Measurements from ENCODE around the gene EFEMP2.

EFEMP2 gene

DNA sequence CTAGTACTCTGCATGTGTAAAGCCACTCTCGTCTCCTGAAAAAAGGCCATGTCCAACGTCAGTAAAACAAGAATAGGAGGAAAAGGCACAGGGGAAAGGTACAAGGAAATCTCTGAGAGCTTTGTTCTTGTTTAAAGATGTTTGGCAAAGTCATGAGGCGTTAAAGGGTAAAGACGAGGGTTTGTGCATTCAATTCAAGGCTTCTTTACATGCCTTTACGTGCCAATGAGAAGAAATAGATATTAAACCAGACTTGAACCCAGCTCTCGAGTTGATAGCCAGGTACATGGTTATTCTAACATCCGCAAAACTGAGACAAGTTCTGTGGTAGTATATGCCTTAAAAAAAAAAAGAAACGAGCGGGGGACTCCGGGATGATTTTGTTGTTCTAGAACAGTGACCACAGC, 13.9 kb downstream of the EFEMP2 start:
- TF ChIP-seq EZH2phosphoT487 (IDR thresholded peaks at IDR 0.05; ENCODE audit: borderline replicate concordance): no peak
- TF ChIP-seq, protein P1, sequence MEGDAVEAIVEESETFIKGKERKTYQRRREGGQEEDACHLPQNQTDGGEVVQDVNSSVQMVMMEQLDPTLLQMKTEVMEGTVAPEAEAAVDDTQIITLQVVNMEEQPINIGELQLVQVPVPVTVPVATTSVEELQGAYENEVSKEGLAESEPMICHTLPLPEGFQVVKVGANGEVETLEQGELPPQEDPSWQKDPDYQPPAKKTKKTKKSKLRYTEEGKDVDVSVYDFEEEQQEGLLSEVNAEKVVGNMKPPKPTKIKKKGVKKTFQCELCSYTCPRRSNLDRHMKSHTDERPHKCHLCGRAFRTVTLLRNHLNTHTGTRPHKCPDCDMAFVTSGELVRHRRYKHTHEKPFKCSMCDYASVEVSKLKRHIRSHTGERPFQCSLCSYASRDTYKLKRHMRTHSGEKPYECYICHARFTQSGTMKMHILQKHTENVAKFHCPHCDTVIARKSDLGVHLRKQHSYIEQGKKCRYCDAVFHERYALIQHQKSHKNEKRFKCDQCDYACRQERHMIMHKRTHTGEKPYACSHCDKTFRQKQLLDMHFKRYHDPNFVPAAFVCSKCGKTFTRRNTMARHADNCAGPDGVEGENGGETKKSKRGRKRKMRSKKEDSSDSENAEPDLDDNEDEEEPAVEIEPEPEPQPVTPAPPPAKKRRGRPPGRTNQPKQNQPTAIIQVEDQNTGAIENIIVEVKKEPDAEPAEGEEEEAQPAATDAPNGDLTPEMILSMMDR (conservative IDR thresholded peaks at IDR 0.05; ENCODE audit: low read length): no peak
- H3K9ac ChIP-seq (ENCODE audit: low read depth, low read length, poor library complexity, severe bottlenecking): peak overlapping the region; percentile 87
- H3K9me2 ChIP-seq (replicated peaks; ENCODE audit: low read depth, low read length): no peaks in the 10 kb centered on the region
- H3K4me1 ChIP-seq (ENCODE audit: insufficient read depth, low read length, poor library complexity, severe bottlenecking): peaks cover 48% of the 10 kb centered on the region
- H3K27me3 ChIP-seq (ENCODE audit: insufficient read depth, low read length, poor library complexity, severe bottlenecking): peaks cover 11% of the 10 kb centered on the region
- peaks cover 34% of the 10 kb centered on the region; the same call in 1 of the 2 replicates for H3K36me3 ChIP-seq (ENCODE audit: insufficient read depth, low read length)
- H3K79me2 ChIP-seq (ENCODE audit: insufficient read depth, low read length): peaks cover 74% of the 10 kb centered on the region
- peak overlapping the region; percentile 87 for H2AFZ ChIP-seq (ENCODE audit: low read length)
- H3K9me3 ChIP-seq (ENCODE audit: insufficient read depth, low read depth, low read length): no peaks in the 10 kb centered on the region
- H3F3A ChIP-seq (ENCODE audit: low read depth): 0 out of 2 replicates have a peak, but pooled peaks cover 7% of the 10 kb centered on the region
- H4K20me1 ChIP-seq (ENCODE audit: insufficient read depth, low read length, poor library complexity, severe bottlenecking): peaks cover 60% of the 10 kb centered on the region
- peak overlapping the region; percentile 95 for H3K4me2 ChIP-seq (ENCODE audit: low read depth, low read length, poor library complexity, severe bottlenecking)
- H3K4me3 ChIP-seq (ENCODE audit: low read length, poor library complexity, severe bottlenecking): peak overlapping the region; percentile 80

DNA sequence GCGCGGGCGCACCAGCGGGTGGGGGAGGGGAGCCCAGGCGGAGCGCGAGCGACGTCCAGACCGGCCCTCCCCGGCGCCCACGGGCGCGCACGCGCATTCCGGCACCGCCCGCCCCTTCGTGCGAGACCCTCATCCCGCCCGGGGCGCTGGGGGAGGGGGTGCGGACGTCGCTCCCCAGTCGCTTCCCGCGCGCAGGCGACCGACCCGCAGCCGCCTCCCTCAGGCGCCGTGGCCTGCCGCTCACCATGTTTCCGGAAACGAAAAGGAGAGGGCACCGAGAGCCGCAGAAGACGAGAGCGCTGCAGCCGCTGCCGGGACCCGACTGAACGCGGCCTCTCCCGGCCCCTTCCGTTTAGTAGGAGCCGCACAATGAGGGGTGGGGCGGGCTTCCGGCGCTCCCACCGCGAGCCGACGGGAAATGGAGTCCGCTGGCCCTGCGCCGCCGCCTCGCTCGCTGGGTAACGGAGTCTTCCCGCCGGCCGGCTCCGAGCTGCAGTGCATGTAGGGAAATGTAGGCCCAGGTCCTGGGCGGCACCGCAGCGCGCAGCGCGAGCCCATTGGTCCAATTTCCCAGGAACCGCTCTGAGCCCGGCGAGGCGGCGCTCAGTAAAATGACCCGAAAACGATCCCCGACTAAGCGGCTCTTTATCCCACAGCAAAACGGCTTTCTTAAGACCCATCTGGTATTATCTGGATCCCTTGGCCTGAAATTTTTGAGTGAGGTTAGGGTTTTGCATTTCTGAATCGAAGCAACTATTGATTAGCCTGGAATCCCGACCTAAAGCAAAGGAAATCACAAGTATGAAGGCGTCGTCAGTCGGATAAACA, 14.5 kb downstream of the EFEMP2 start, which contains the start of gene CFL1:
Gene CFL1 (minus strand): TSS at position 328 of the 828 bp plus-strand sequence. CDS start 81 bp downstream, at position 247.
- H3K9ac ChIP-seq (ENCODE audit: low read depth, low read length, poor library complexity, severe bottlenecking): peak within 1 kb of the TSS; percentile 95
- H3K4me2 ChIP-seq (ENCODE audit: low read depth, low read length, poor library complexity, severe bottlenecking): peak within 1 kb of the TSS; percentile 95
- H2AFZ ChIP-seq (ENCODE audit: low read length): peak within 1 kb of the TSS; percentile 87
- peaks cover 11% of the 10 kb centered on the region for H3K27me3 ChIP-seq (ENCODE audit: insufficient read depth, low read length, poor library complexity, severe bottlenecking)
- 0 out of 2 replicates have a peak, but pooled peaks cover 7% of the 10 kb centered on the region for H3F3A ChIP-seq (ENCODE audit: low read depth)
- H4K20me1 ChIP-seq (ENCODE audit: insufficient read depth, low read length, poor library complexity, severe bottlenecking): peaks cover 67% of the 10 kb centered on the region
- peak within 1 kb of the TSS; percentile 80 for H3K4me3 ChIP-seq (ENCODE audit: low read length, poor library complexity, severe bottlenecking)
- peaks cover 74% of the 10 kb centered on the region for H3K79me2 ChIP-seq (ENCODE audit: insufficient read depth, low read length)
- H3K9me3 ChIP-seq (ENCODE audit: insufficient read depth, low read depth, low read length): no peaks in the 10 kb centered on the region
- peaks cover 34% of the 10 kb centered on the region; the same call in 1 of the 2 replicates for H3K36me3 ChIP-seq (ENCODE audit: insufficient read depth, low read length)
- H3K4me1 ChIP-seq (ENCODE audit: insufficient read depth, low read length, poor library complexity, severe bottlenecking): peaks cover 48% of the 10 kb centered on the region
- H3K9me2 ChIP-seq (replicated peaks; ENCODE audit: low read depth, low read length): no peaks in the 10 kb centered on the region
- TF ChIP-seq, protein P1 (conservative IDR thresholded peaks at IDR 0.05; ENCODE audit: low read length): no peak
- no peak for TF ChIP-seq EZH2phosphoT487 (IDR thresholded peaks at IDR 0.05; ENCODE audit: borderline replicate concordance)

DNA sequence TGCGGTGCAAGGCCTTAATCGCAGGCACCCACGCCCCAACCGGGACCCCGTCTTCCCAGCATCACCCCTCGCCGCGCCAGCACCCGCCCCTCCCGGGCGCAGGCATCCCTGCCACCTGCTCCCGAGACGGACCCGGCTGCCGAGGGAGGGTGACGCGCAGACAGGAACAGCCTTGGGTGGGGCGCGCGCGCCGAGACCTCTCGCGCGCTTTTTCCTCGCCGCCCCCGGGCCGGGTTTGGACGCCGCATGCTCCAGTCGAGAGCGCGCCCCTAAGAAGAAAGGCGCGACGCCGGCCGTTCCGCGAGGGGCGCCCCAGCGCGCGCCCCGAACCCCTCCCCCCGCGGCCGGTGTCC, 15.1 kb downstream of the EFEMP2 start:
- Histone ChIP-seq H3K9me3 (ENCODE audit: insufficient read depth, low read depth, low read length) (no peaks in the 10 kb centered on the region), H3K4me2 (ENCODE audit: low read depth, low read length, poor library complexity, severe bottlenecking) (peak overlapping the region; percentile 94), H3K4me3 (ENCODE audit: low read length, poor library complexity, severe bottlenecking) (peak overlapping the region; percentile 80), H3K27me3 (ENCODE audit: insufficient read depth, low read length, poor library complexity, severe bottlenecking) (peaks cover 11% of the 10 kb centered on the region), H3K9ac (ENCODE audit: low read depth, low read length, poor library complexity, severe bottlenecking) (peak overlapping the region; percentile 95), H3K4me1 (ENCODE audit: insufficient read depth, low read length, poor library complexity, severe bottlenecking) (peaks cover 48% of the 10 kb centered on the region), H3K36me3 (ENCODE audit: insufficient read depth, low read length) (peaks cover 40% of the 10 kb centered on the region; the same call in 1 of the 2 replicates), H4K20me1 (ENCODE audit: insufficient read depth, low read length, poor library complexity, severe bottlenecking) (peaks cover 67% of the 10 kb centered on the region), H3F3A (ENCODE audit: low read depth) (0 out of 2 replicates have a peak, but pooled peaks cover 7% of the 10 kb centered on the region), H3K79me2 (ENCODE audit: insufficient read depth, low read length) (peaks cover 73% of the 10 kb centered on the region), H3K9me2 (replicated peaks; ENCODE audit: low read depth, low read length) (no peaks in the 10 kb centered on the region), H2AFZ (ENCODE audit: low read length) (no peak overlapping the region)
- TF ChIP-seq, protein P1 (conservative IDR thresholded peaks at IDR 0.05; ENCODE audit: low read length): no peak
- TF ChIP-seq EZH2phosphoT487 (IDR thresholded peaks at IDR 0.05; ENCODE audit: borderline replicate concordance): no peak
